ENCODE data around the gene MORN4.
"Not testable (repeated sequence)": the region's sequence is repeated elsewhere in the genome, so short reads cannot be mapped to it uniquely, and the experiment has no call there.

Gene MORN4

GRCh38 chr10:97632949-97633884 is at the start of gene MORN4:
MORN4 (minus strand) TSS chr10:97633500; CDS start chr10:97619653, 13,847 bp downstream.
- peak; percentile 94 for DNase-seq

GRCh38 chr10:97682042-97682441 is 48.7 kb upstream of the MORN4 start:
- no peak for DNase-seq

- DNase-seq, result no peak
Measured at GRCh38 chr10:97679594-97679993, 46.3 kb upstream of the MORN4 start.

- peak; percentile 24 for DNase-seq
Measured at GRCh38 chr10:97676770-97677581, 43.7 kb upstream of the MORN4 start.

- no peak for DNase-seq
Measured at GRCh38 chr10:97675222-97675621, 41.9 kb upstream of the MORN4 start.

- DNase-seq, result no peak
Measured at GRCh38 chr10:97673736-97674525, 40.6 kb upstream of the MORN4 start.

GRCh38 chr10:97669571-97669970 is 36.3 kb upstream of the MORN4 start:
- no peak for DNase-seq

- no peak for DNase-seq
Measured at GRCh38 chr10:97667463-97667862, 34.2 kb upstream of the MORN4 start.

GRCh38 chr10:97666992-97667391 is 33.7 kb upstream of the MORN4 start:
- no peak for DNase-seq

- no peak for DNase-seq
Measured at GRCh38 chr10:97664282-97664850, 31.1 kb upstream of the MORN4 start.

GRCh38 chr10:97659589-97659988 is 26.3 kb upstream of the MORN4 start:
- DNase-seq, result no peak

- DNase-seq, result no peak
Measured at GRCh38 chr10:97656777-97657176, 23.5 kb upstream of the MORN4 start.

GRCh38 chr10:97651773-97652172 is 18.5 kb upstream of the MORN4 start:
- no peak for DNase-seq

- no peak for DNase-seq
Measured at GRCh38 chr10:97650726-97651125, 17.4 kb upstream of the MORN4 start.

GRCh38 chr10:97649405-97649750 is 16.1 kb upstream of the MORN4 start:
- DNase-seq, result not testable (repeated sequence)

- DNase-seq, result no peak
Measured at GRCh38 chr10:97648562-97649404, 15.5 kb upstream of the MORN4 start.

GRCh38 chr10:97647556-97647955 is 14.3 kb upstream of the MORN4 start:
- no peak for DNase-seq

GRCh38 chr10:97644936-97645335 is 11.6 kb upstream of the MORN4 start:
- no peak for DNase-seq

- DNase-seq, result no peak
Measured at GRCh38 chr10:97643441-97643985, 10.2 kb upstream of the MORN4 start.

GRCh38 chr10:97642471-97643159 is 9.3 kb upstream of the MORN4 start:
- not testable (repeated sequence) for DNase-seq

Data from NCI-H510A (cell line).